GM19395 (cell line): ENCODE results near the gene ANKRD55.
A peak's percentile ranks its signal among the peaks of the same experiment; 100 is the strongest.
"Not testable (repeated sequence)": the region's sequence is repeated elsewhere in the genome, so short reads cannot be mapped to it uniquely, and the experiment has no call there.

ENCODE experiments used
- ATAC-seq: cut with Tn5 transposase; IDR thresholded peaks from one replicate; pipeline ENCODE4 v1.9.1; 2021; ENCODE audit warnings: mild to moderate bottlenecking, moderate library complexity; ENCODE audit not compliant: unreplicated experiment

Gene ANKRD55

DNA sequence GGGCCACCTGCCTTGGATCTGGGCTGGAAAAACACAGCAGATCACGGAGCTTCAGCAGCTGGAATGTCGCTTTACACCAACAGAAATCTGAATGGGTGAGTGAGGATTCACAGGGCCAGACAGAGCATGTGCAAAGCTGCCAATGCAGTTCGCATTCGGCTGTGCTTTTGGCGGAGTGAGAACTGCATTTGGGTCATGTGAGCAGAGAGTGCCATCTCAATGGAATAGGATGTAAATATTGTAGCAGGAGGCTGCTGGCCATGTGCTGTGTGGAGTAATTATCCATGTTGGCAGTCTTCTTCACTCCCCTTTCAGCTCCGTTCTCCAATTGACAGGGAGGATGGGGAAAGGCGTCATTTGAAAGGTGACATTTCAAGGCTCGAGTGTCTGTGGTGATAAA, at the start of gene ANKRD55:
TSS of gene ANKRD55 (minus strand) at position 101 of the 400 bp plus-strand sequence. CDS start 417 bp downstream, outside the sequence.
- ATAC-seq: no peak

DNA sequence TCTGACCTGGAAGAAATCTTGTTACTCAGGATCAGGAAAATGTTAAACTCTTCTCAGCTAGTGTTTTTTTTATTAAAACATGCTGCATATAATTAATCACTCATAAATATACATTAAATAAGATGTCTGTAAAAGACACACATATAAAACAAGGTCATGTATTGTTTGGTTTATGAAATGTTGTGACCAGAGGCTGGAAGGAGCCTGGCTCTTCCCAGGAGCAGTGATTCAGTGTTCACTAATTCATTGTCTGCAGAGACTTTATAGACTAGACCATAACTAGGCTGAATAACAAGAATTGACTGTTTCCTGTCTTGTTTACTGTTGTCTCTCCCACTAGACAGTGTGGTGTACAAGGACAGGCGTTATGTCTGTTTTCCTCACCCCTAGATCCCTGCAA, 49.1 kb upstream of the ANKRD55 start:
- ATAC-seq: no peak

DNA sequence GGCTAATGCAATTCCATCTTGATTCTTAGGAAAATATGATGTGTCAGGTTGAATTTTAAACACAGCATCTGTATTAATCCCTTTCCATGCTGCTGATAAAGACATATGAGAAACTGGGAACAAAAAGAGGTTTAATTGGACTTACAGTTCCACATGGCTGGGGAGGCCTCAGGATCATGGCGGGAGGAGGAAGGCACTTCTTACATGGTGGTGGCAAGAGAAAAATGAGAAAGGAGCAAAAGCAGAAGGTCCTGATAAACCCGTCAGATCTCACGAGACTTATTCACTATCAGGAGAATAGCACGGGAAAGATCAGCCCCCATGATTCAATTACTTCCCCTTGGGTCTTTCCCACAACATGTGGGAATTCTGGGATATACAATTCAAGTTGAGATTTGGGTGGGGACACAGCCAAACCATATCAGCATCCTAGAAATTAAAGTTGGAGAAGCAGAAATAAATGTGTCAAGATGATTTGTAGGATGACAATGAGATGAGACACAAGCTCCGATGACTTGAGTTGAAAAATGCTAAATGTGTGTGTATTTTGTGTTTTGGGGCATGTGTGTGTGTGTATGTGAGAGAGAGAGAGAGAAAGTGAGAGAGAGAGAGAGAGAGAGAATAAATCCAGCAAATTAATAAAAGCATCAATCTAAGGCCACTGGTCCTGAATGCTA, 48.5 kb upstream of the ANKRD55 start:
- no peak for ATAC-seq

DNA sequence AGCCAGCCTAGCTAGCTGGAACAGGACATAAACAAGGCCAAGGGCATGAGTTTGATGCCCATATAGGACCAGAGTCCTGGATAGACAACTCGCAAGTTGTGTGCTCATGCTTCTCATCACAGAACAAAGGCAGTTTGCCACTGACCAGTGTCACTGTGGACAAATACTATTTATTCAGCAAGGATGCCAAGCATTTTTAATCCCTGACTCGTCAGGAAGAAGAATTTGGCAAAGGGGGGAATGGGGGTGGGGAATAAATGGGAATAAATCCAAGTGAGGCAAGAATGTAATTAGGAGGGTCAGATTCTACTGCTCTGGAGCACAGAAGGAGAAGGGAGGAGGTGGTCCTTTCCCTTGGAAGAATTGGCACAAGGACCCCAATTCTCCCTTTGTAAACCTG, 46.8 kb upstream of the ANKRD55 start:
- no peak for ATAC-seq

DNA sequence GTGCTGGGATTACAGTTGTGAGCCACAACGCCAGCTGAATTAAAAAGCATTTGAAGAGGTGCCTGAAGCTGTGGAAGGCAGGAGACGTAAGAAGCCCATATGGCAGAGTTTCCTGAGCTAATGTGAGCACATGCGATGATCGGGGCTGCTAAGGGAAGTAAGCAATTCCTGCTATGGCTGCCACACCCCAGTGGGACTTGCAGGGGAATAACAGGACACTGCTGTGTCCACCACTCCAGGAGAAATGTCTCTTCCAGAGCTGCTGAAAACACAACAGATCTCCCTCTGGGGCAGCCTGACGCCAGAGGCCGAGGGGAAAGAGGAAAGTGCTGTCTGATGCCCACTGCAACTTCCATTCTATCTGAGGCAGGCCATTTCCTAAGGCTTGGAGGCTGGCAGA, 46.2 kb upstream of the ANKRD55 start:
- ATAC-seq: no peak

DNA sequence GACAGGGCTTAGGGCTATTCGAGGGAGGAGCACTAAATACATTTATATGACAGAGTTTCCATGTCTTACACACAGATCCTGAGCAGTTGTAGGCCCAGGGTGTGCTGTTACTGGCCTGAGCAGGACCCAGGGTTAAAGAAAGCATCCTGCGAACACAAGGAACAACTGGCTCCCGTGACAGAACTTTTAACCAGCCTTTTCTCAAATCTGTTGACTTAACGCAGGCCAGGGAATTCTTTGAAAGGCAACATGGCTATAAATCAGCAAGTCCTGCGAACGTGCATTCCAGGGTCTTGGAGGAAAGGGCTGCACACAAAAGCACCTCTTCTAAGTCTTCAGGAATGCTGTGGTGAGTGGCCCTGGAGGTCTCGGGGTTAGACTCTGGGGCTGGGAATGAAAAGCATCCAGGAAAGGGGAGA, 45.2 kb upstream of the ANKRD55 start:
- no peak for ATAC-seq

DNA sequence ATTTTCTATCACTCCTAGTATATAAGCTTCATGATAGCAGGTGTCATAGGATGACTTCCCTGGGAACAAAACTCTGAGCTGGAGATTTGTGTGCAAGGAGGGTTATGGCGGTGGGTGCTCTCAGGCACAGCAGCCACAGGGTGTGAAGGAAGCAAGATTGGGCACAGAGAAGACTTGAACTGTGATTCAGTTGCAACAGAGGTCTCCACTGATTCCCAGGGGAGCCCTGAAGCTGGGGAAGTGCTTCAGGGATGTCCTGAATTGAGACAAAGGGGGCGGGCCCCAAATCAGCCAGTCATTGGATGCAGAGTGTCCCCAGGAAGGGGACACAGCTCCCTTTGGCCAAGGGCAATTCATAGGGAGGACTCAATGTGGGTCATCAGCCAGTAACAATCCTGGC, 44.4 kb upstream of the ANKRD55 start:
- ATAC-seq: no peak

DNA sequence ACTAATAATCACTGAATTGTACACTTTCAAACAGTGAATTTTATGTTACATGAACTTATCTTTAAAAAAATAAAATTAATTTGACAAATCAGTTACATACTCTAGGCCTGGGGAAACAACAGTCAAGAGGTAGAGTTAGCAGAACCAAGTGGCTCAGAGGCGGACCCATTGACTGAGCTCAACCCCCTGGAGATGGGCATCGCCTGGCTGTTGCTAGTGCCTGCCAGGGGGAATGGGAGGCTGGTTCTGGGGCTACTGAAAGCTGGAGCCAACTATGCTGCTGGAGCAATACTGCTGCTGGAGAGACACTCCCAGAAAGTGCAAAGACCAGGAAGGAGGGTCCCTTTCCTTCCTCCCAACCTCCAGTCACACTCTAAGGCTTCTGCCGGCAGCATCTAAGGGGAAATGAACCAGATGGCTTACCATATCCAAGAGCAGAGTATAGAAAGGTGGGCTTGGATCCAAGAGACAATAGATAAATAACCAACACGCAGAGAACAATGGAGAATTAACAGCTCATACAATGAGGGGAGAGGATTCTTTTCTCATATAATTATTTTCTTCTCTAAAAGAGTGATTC, 40.3 kb upstream of the ANKRD55 start:
- ATAC-seq: no peak

DNA sequence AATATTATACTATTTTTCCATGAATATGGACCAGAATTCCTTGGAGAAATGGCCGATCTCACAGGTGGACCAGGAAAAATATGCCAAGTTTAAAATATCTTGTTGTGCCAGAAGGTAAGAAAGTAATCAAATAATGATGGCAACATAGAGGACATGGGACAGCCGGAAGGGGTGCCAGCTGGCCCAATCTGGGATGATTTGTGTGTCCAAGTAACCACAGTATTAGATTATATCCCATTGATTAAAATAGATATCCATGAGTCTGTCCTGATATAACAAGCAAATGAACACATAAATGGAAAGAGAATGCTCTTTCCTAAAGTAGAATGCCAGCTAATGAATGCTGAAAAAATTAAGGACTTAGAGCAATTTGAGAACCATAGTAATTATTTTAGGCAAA, 39.6 kb upstream of the ANKRD55 start:
- no peak for ATAC-seq

DNA sequence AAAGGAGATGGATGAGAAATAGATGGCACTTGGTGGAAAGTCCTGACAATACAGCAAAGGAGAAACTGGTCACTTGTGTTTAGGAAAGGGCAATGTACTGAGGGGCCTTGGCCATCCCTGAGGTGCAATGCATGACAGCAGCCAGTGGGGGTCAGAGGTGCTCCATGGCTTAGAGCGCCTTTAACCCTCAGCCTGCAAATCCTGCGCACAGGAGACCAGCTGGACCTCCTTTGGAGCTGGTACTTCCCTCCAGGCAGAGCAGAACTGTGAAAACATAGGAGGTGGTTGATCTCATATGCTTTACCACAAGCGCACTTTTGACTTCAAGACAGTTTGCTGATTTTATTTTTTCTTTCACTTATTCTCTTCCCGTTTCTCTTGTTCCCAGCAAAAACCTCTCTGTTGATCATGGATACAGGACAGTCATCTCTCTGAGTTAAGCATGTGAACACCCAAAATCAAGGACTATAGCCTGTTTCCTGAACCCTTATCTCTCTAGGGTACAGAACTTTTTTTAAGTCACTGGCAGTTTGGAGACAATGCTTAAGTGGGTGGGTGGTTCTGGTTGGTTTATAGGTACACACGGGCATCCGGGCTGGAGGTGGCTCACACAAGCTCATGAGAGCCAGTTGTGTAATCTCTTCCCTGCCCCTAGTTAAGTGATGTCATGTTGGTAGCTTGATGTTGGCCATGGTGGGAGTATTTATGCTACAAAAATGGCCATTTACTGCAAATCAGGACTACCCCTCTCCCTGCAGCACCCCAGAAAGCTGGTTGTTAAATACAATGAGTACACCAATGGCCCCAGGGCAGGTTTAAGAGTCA, 37.6 kb upstream of the ANKRD55 start:
- peak; percentile 95 for ATAC-seq

DNA sequence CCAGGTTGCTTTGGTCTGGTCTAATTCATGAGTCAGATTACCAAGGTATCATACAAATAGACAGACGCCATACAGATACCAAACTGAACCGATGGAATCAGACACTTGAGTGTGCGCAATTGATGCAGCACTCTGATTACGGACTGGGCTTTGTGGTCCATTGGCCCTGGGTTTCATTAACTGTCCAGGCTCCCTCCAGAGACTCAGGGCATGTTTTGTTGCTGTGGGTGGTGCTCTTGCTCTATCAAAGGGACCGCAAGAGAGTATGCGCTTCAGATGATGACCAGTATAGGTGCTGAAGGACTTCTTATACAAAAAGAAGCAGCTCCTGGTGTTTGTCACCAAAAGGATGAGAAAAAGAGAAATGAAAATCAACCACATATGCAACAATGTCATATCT, 36.9 kb upstream of the ANKRD55 start:
- no peak for ATAC-seq

DNA sequence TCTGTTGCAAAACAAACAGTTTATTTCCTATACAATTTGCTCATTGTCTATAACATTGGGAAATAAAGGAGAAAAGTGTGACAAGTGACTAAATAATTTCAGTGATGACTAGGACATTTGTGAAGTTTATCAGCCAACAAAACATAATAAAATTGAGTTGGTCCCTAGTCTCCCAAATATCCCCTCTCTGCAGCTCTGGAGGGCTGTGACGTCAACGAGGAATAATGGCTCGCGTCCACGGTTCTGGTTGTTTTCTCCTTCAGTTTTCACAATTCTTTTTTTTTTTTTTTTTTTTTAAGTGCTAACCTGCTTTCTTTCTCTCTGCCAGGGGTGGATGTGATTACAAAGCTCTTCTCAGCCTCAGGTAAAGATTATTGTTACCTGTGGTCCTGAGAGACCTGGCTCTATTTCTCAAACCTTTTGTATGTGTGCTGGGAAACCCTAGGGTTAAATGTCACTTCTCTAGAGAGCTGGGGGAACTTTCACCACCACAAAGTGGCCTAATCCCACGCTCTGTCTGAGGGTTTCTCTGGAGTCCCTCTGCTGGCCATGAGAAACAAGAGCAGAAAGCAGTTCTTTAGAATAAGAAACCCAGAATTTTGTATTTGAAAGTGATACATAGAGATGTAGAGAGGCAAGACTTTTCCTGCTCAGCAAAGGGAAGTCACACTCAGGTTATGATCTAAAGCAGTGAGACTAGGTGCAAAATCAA, 36.2 kb upstream of the ANKRD55 start:
- ATAC-seq: no peak

DNA sequence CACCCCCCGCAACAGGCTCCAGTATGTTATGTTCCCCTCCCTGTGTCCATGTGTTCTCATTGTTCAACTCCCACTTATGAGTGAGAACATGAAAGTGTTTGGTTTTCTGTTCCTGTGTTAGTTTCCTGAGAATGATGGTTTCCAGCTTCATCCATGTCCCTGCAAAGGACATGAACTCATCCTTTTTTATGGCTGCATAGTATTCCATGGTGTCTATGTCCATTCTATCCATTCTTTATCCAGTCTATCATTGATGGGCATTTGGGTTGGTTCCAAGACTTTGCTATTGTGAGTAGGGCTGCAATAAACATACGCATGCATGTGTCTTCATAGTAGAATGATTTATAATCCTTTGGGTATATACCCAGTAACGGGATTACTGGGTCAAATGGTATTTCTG, 35.6 kb upstream of the ANKRD55 start:
- not testable (repeated sequence) for ATAC-seq

DNA sequence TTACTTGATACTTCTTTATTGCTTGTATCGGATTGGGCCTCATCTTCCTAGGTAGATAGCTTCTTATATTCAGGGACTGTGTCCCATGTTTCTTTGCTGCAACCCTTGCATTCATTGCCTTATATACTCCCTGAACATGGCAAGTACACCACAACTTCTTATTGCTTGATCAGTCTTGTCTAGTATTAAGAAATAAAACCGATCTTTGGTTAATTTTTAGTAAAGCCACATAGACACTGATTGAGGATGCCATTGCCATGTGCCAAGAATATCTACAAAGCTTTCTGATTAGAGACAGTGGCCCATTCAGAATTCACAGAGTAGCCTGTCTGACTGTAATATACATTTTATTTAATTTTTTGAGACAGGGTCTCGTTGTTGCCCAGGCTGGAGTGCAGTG, 34.7 kb upstream of the ANKRD55 start:
- no peak for ATAC-seq

DNA sequence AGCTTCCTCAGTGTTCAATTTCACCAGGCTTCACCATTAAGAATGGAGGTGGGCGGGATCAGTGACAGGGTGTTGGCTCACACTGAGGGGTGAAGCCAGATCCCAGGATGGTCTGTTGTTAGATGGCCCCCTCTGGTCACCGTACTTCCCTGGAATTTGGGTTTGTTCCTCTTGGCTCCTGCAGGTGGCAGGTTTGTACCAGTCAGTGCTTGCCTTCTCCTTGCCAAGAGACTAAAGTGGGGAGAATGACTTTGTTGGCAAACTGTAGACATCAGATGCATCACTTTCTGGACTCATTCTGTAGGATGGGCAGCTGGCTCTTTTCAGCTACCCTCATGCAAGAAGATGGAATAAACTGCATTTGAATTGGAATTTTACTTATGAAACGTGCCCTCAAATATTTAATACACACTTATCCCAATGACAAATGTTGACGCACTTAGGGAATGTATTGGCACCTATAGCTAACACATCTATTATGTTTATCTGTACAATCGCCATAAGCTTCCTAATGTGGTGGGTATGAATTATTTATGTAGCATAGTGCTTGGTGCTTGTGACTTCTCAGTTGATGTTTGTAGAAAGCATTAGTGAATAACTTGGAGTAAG, 31.4 kb upstream of the ANKRD55 start:
- ATAC-seq: no peak

DNA sequence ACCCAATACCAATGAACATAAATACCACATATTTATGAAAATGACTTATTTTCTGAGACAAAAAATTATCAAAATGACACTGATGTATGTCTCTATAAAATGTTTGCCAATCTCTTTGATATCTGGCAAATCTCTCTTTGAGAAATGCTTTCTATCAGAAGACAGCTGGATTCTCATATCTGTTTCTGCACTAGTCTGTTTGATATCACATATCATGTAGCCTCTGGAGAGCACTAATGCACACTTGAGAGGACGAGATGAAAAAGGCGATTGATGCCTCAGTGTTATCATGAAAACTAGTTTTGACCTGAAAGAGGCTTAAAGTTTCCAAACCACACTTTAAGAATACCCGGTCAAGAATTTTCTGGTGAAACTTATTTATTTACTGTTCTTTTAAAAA, 29.1 kb upstream of the ANKRD55 start:
- ATAC-seq: no peak

DNA sequence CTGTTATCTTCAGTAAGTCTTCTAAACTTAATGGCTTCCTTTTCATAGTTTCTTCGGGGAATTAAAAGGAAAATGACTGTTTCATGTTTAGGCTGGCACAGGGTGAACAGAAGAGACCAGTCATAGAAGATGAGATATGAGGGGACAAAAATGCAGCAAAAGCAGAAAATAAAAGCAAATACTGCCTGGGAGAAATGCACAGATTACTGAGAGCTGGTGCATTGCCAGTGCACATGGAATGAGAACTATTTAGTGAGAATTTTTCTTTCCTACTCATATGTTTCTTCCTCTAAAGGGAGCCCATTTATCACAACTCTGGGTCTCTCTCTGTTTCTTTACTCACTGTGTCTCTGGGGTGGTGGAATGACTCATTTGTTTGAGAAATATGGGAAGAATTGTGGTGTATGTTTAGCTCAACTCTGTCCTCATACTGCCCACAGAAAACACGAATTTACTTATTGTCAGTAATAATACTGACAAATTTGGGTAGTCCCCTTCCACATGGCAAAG, 25.9 kb upstream of the ANKRD55 start:
- peak; percentile 54 for ATAC-seq

DNA sequence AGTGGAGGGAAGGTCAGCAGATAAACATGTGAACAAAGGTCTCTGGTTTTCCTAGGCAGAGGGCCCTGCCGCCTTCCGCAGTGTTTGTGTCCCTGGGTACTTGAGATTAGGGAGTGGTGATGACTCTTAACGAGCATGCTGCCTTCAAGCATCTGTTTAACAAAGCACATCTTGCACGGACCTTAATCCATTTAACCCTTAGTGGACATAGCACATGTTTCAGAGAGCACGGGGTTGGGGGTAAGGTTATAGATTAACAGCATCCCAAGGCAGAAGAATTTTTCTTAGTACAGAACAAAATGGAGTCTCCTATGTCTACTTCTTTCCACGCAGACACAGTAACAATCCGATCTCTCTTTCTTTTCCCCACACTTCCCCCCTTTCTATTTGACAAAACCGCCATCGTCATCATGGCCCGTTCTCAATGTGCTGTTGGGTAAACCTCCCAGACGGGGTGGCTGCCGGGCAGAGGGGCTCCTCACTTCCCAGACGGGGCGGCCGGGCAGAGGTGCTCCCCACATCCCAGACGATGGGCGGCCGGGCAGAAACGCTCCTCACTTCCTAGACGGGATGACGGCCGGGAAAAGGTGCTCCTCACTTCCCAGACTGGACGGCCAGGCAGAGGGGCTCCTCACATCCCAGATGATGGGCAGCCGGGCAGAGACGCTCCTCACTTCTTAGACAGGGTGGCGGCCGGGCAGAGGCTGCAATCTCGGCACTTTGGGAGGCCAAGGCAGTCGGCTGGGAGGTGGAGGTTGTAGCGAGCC, 24.8 kb upstream of the ANKRD55 start:
- ATAC-seq: not testable (repeated sequence)

DNA sequence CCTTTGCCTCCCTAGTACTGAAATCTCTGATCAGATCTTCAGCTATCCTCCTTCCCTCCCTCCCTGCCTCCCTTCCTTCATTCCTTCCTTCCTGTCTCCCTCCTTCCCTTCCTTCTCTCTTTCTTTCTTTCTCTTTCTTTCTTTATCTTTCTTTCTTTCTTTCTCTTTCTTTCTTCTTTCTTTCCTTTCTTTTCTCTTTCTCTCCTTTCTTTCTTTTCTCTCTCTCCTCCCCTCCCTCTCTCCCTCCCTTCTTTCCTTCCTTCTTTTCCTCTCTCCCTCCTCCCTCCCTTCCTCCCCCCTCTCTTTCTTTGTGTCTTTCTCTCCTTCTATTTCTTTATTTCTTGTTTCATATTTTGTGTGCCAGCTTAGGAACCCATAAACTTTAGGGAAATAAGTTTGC, 23.9 kb upstream of the ANKRD55 start:
- no peak for ATAC-seq

DNA sequence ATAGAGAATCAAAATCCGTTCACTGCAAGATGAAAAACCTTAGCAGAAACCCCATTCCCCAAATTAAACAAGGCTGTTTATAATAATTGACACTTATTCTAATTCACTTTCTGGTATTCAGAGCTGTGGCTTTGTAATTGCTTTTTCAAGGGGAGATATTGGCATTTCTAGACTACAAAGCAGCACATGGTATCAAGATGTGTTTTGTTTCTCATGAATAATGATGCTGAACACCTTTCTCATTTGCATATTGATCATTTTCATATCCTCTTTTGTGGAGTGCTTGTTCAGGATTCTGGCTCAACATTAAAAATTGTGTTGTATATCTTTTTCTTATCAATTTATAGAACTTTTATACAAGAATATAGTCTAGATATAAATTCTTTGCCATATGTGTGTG, 22.4 kb upstream of the ANKRD55 start:
- ATAC-seq: no peak
